GM18526 (cell line): ENCODE measurements around the gene TRIM65.

ENCODE experiments used
- POLR2A ChIP-seq: IDR thresholded peaks from 3 replicates; pipeline ENCODE4 v1.6.1; 2011; ENCODE audit not compliant: insufficient read length; ENCODE audit errors: extremely low read depth

The TRIM65 gene

DNA sequence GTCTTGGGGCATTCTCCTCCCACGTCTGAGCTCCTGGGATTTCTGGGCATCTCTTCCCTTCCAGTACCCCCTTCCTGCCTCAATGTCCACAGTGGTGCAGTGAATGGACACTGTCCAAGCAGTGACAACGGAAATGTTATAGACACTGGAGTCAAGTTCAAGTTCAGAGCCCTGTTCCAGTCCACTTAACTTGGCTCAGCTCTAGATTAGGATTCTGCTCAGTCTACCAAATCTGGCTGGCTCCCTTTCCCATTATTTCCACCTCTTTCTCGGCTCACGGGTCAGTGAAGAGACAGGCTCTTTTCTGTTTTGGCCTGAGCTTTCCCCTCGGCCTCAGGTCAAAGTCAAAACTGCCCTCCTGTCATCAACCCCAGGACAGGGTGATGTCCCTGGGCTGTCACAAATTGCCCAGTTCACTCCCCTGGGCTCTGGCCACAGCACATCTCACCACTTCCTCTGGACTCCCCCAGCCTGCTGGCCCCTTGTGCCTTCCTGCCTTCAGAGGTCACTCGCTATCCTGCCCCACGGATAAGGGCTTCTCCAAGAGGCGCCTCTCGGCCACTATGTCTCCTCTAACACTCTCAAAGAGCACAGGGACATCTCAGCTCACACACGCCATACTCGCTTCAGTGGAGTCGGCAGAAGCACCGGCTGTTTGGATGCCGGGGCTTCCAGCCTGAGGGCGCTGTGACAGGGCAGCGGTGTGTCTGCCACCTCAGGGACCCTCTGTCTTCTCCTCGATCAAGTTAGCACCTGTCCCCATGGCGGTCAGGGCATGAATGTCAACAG, 25.6 kb upstream of the TRIM65 start:
- no peak for TF ChIP-seq POLR2A

GRCh38 chr17:75921596-75921995, 24.8 kb upstream of the TRIM65 start:
- no peak for TF ChIP-seq POLR2A

DNA sequence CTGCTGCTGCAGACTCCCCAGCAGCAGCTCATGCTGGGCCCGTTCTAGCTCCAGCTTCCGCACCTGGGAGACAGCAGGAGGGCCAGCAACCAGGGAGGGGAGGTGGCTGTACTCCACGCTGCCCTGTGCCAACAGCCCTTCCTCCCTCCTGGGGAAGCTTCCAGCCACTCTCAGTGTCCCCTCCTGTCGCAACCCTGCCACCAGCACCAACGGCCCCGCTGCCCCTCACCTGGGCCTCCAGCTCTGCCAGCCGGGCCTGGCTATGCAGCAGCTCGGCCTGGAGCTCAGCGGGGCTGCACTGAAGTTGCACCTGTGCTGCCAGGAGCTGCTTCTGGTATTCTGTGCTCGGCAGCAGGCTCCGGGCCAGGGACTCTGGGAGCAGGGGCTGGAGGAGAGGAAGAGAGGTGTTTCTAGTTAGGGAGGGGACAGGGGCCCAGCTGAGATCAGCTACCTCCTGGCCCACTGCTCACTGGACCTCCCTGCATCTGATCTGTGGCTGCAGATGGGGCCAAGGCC, 23.4 kb upstream of the TRIM65 start:
- TF ChIP-seq POLR2A, result no peak

DNA sequence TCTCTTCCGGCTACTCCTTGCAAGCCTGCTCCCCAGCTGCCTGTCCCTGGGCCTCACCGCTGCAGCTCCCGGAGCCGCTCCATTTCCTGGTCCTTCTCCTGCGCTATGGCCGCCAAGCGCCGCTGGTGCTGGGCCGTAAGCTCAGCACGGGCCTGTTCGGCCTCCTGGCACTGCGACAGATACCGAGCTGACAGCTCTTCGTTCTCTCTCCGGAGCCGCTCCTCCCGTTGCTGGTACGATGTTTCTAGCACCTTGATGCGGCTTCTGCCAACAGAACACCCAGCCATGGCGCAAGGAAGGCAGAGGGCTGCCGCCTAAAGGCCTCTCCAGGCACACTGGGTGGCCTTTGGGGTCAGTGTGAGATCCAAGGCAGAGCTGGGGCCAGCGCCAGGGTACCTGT, 22.9 kb upstream of the TRIM65 start:
- TF ChIP-seq POLR2A, result no peak

DNA sequence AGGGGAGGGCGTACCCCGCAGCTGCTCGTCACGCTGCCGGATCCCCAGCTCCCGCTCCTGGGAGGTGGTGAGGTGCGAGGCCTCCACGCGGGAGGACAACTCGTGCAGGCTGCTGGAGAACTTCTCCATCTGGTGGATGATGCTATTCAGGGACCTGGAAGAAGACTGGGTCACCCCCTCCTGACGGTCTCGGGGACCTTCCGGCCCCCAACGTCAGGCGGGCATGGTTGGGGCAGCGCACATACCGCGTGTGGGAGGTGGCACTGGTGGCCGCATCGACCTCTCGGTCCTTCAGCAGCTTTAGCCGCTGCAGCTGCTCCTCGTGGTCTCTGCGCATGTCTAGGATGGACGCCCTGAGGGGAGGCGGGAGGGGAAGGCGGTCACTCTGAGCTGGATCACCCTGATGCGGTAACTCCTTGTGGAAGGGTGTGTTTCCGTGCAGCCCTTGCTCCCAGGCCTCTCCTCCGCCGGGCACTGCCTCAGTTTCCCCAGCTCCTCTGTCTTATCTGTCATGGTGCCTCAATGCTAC, 21.2 kb upstream of the TRIM65 start:
- TF ChIP-seq POLR2A, result no peak

DNA sequence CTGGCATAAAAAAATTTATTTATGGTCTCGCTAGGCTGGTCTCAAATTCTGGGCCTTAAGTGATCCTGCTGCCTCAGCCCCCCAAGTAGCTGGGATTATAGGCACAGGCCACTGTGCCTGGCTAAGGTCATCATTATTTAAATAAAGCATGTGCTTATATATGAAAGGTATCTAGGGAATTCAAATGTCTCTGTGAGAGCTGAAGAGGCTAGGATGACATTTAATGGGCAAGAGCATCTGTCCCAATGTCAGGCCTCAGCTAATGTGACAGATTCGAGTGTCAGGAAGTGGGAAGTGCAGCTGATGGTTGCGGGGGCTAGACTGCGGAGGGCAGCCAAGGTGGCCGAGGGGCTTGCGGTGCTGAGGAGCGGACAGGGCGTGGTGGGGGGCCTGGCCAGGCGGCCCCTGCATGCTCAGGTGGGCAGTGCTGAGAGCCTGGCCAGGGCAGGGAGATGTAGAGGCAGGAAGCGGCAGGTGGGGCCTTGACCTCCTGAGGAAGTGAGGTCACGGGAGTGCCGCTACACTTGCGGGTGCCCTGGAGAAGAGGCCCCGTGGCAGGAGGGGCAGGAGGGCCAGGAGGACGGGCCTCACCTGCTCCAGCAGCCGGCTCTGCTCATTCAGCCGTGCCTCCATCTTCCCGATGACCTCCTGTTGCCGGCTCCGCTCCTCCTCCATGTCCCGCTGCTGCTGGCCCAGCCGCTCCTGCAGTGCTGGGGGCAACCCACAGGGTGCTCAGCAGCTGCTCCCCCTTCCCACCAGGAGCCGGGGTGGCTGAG, 20.6 kb upstream of the TRIM65 start:
- TF ChIP-seq POLR2A, result no peak

DNA sequence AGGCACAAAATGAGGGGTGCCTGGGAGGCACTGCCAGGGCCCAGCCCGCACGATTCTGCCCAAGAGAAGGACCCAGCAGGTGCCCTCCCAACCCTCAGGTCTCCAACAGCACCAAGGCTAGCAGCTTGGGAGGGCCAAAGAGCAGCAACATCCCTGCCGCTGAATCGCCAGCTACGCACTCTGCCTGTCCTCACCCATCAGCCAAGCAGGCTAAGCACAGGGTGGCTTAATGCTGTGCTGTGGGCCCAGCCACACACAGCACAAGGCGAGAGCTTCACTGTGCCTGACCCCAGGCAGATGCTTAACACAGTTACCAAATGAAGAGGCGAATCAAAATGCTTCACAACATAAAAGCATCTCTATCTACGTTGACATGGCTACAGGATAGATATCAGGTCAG, 18.5 kb upstream of the TRIM65 start:
- no peak for TF ChIP-seq POLR2A

DNA sequence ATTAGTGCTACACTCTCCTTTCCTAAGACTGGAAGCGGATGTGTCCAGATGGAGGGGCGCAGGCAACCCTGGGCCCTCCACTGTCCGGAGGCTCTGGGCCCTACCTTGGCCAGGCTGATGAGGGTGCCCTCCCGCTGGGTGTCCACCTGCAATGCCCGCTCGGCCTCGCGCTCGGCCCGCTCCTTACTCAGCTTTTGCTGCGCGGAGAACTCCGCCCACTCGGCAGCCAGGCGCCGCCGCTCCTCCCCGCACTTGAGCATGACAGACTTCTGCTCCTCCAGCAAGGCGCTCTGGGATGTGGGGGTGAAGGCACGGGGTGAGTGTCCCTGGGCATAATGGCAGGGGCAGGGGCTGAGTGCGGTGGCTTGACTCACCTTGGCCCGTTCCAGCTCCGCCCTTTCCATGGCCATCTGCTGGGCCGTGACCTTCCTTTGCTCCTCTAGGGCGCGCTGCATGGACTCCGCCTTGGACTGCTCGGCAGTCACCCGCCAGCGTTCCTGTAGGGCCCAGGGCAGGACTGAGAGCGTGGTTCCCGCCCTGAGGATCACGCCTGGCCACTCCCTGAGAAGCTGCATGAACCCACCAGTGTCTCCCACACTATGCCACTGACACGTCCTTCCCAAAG, 18.0 kb upstream of the TRIM65 start:
- TF ChIP-seq POLR2A, result no peak

GRCh38 chr17:75913537-75914210, 16.9 kb upstream of the TRIM65 start:
- no peak for TF ChIP-seq POLR2A

GRCh38 chr17:75910699-75911098, 13.9 kb upstream of the TRIM65 start:
- TF ChIP-seq POLR2A, result no peak

- no peak for TF ChIP-seq POLR2A
Measured at GRCh38 chr17:75909812-75910274, 13.1 kb upstream of the TRIM65 start.

GRCh38 chr17:75909051-75909811, 12.5 kb upstream of the TRIM65 start:
- no peak for TF ChIP-seq POLR2A

GRCh38 chr17:75908201-75908600, 11.4 kb upstream of the TRIM65 start:
- TF ChIP-seq POLR2A, result no peak
